Posterior vena cava (tissue), 2 donors: Measurements from ENCODE around the gene RAB4B. TPM values are rescaled to one million over a fixed set of nuclear protein-coding genes. Genes with fewer than 3 reads are reported as not detected.
"Not testable (repeated sequence)": the region's sequence is repeated elsewhere in the genome, so short reads cannot be mapped to it uniquely, and the experiment has no call there.

Experiments
- DNase-seq: peaks from one replicate; pipeline ENCODE4 v3.0.0-alpha.2; 2020; ENCODE audit warnings: low spot score
- intact Hi-C, 2 donors: fragments of 100-400 bp; cut with DNase I; formaldehyde crosslinking; loops; one replicate each; pipeline versions ENCODE4 v1.14.1 to v1.14.2; 2022 to 2023
- long read RNA-seq, 2 donors: library from polyadenylated mRNA; unstranded; transcript quantifications; one replicate each; pipeline ENCODE4 v2.0.0, GENCODE V29; 2020 to 2021
- total RNA-seq, 2 donors: library from RNA; stranded (reverse); fragmentation: NEBNext Ultra II Directional; extraction: Animal tissue kit (Norgen Biotek cat#: 25700); gene quantifications; one replicate each; pipeline ENCODE4 v1.2.1, GENCODE V29; 2021
- donor health status: DM: yes; HTN: yes; CAD: no.
- donor health status: DM: yes; HTN: yes; CAD: no.

The RAB4B gene, protein sequence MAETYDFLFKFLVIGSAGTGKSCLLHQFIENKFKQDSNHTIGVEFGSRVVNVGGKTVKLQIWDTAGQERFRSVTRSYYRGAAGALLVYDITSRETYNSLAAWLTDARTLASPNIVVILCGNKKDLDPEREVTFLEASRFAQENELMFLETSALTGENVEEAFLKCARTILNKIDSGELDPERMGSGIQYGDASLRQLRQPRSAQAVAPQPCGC
- 10 to 100 TPM; 20.5 to 24.5 TPM for total RNA-seq
- long read RNA-seq, donor 1, transcript RAB4B-201 (8 exons, 1,133 nt) = major isoform, 7 of 11 reads
- long read RNA-seq, donor 1, partial matches to known transcripts = 2 of 11 reads
- long read RNA-seq, donor 1, other reads (novel, unspliced or antisense) = 2 of 11 reads
- long read RNA-seq, donor 2, transcript RAB4B-201 (8 exons, 1,133 nt) = major isoform, 25 of 40 reads
- long read RNA-seq, donor 2, partial matches to known transcripts = 1 of 40 reads
- long read RNA-seq, donor 2, other reads (novel, unspliced or antisense) = 14 of 40 reads

DNA sequence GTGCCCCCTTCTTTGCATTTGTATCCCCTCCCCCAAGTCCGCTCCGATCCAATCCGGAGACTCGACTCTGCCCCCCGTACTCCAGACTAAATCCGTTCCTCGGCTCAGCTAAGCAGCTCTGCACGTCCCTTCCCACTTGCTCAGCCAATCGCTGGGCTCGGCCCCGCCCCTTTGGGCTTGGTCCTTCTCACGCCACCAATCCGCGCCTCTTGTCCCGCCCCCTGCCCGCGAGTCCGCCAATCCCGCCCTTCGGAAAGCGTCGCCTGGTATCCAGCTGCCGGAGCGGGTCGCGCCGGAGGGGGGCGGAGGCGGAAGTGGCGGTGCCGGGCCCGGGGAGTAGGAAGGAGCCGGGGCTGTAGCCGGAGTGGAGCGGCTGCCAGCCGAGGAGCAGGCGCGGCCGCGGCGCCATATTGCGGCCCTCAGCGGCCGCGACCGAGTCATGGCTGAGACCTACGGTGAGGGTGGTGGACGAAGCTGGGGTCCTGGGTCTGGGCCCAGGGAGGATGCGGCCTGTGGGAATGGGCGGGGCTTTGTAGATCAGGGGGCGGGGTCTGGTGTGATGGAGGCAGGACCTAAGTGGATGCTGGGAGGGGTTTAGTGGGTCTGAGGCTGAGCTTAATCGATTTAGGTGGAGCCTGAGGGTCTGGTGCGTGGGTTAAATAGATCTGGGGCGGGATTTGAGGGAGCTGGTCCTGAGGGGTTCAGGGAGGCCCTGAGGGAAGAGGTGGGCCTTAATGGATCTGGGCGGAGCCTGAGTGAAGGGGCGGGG is at the start of gene RAB4B:
Gene RAB4B (plus strand): TSS at position 311 of the 769 bp plus-strand sequence. CDS start 129 bp downstream, at position 440.
- intact Hi-C loops = no loop called here
- DNase-seq = peak; percentile 100

DNA sequence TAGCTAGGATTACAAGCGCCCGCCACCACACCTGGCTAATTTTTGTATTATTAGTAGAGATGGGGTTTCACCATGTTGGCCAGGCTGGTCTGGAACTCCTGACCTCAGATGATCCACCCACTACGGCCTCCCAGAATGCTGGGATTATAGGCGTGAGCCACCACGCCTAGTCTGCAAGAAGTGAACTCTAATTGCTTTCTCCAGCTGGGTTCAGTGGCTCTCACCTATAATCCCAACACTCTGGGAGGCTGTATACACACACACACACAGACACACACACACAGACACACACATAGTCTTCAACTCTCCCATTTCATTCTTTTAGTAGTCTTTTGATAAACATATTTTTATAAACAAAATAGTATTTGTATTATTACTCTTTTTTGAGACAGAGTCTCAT is 48.0 kb upstream of the RAB4B start:
- intact Hi-C loops, DNase-seq: not testable (repeated sequence)

DNA sequence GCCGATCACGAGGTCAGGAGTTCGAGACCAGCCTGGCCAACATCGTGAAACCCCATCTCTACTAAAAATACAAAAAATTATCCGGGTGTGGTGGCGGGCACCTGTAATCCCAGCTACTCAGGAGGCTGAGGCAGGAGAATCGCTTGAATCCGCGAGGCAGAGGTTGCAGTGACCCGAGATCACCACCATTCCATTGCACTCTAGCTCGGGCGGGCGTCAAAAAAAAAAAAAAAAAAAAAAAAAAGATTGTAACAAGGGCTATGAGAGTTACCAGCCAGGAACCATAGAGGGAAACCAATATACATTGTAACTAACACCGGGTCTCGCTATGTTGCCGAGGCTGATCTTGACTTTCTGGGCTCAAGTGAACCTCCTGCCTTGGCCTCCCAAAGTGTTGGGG is 45.7 kb upstream of the RAB4B start:
- intact Hi-C loops, DNase-seq: not testable (repeated sequence)

DNA sequence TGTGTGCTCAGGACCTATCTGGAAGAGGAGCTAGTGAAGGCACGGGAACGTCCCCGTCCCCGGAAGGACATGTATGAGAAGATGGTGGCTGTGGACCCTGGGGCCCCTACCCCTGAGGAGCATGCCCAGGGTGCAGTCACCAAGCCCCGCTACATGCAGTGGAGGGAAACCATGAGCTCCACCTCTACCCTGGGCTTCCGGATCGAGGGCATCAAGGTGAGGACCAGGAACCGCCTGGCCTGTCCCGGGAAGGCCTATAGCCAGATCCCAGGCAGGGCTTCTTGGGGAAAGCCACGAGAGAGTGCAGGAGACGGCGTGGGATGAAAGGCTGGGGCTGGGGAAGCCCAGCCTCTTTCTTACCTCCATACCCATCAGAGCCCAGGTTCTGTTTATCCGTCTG is 44.9 kb upstream of the RAB4B start:
- DNase-seq = no peak
- intact Hi-C loops = no loop called here

DNA sequence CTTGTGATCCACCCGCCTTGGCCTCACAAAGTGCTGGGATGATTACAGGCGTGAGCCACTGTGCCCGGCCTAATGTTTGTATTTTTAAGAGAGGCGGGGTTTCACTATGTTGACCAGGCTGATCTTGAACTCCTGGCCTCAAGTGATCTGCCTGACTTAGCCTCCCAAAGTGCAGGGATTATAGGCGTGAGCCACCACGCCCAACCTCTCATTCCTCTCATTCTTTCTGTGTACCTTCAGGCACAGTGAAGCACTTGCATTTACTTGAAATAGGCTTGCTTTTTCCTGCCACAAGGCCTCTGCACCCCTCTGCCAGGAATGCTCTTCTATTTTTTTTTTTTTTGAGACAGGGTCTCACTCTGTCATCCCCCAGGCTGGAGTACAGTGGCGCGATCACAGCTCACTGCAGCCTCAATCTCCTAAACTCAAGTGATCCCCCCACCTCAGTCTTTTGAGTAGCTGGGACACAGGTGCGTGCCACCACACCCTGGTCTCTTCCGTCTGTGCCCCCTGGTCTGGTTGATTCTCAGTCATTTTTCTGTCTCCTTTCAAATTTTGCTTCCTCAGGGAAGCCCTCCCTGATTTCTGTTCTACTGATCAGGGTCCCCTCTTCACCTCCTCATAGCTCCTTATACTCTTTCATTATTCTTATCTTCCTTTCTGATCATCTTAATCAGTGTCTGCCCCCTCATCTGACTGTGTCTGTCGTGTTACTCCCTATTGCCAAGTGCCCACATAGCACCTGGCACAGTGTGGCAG is 42.9 kb upstream of the RAB4B start:
- DNase-seq = no peak
- intact Hi-C loops = no loop called here

DNA sequence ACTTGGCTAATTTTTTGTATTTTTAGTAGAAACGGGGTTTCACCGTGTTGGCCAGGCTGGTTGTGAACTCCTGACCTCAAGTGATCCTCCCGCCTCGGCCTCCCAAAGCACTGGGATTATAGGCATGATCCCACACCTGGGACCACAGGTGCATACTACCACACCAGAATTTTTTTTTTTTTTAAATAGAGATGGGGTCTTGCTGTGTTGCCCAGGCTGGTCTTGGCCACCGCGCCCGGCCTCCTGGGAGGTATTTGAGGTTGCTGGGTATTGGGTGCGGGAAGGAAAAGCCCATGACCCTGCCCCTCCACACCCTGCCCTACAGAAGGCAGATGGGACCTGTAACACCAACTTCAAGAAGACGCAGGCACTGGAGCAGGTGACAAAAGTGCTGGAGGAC is 41.4 kb upstream of the RAB4B start:
- DNase-seq = no peak

DNA sequence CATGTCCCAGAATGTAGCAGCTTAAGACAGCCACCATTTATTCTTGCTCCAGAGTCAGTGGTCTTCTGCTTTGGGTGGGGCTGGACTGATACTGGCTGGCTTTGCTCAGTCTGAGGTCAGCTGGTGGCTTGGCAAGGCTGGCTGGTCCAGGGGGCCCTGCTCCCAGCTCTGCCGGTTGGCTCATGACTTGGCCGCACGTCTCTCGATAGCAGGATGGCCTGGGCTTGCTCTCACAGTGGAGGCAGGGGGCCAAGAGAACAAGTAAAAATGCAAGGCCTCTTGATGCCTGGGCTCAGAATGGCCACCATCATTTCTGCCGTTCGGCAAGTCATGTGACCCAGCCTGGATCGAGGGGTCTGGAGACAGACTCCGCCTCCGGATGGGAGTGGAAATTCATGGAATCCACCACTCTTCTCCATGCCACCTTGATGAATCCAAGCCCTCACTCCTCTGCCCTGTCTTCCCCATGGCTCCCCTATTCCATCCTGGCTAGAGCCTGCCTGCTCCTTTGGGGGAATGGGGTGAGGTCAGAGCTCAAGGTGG is 40.9 kb upstream of the RAB4B start:
- intact Hi-C loops = no loop called here
- DNase-seq = peak; percentile 84

More for the DNA sequence above, 41.4 kb upstream of the RAB4B start:
- intact Hi-C loops = loop anchor here in 1 of 2 donors (1.0 kb wide), 1 partner anchor 35 kb away; no protein-coding TSS in a partner anchor

DNA sequence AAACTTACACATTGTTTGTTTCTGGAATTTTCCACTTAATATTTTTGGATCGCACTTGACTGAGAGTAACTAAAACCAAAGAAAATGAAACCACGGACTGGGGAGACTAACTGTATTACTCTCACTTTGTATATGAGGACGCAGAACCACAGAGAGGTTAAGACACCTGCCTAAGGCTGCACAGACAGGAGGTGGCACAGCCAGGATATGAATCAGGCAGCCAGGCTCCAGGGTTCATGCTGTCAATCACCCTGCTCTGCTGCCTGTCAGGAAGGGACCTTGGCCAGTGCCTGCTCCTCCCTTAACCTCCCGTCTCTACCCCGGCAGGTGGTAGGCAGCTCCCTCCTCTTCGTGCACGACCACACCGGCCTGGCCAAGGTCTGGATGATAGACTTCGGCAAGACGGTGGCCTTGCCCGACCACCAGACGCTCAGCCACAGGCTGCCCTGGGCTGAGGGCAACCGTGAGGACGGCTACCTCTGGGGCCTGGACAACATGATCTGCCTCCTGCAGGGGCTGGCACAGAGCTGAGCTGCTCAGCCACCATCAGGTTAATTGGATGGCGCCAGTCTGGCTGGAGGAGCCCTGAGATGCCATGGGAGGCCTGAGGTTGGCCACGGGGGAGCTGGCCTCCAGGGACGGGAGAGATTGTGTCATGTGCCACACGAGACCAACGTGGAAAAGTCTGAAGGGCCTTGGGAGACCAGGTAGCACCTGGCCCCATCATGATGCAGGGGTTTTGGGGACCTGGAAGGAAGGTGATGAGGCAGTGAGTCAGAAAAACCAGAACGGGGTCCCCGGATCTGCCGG is 38.8 kb upstream of the RAB4B start:
- DNase-seq = no peak
- intact Hi-C loops = no loop called here

DNA sequence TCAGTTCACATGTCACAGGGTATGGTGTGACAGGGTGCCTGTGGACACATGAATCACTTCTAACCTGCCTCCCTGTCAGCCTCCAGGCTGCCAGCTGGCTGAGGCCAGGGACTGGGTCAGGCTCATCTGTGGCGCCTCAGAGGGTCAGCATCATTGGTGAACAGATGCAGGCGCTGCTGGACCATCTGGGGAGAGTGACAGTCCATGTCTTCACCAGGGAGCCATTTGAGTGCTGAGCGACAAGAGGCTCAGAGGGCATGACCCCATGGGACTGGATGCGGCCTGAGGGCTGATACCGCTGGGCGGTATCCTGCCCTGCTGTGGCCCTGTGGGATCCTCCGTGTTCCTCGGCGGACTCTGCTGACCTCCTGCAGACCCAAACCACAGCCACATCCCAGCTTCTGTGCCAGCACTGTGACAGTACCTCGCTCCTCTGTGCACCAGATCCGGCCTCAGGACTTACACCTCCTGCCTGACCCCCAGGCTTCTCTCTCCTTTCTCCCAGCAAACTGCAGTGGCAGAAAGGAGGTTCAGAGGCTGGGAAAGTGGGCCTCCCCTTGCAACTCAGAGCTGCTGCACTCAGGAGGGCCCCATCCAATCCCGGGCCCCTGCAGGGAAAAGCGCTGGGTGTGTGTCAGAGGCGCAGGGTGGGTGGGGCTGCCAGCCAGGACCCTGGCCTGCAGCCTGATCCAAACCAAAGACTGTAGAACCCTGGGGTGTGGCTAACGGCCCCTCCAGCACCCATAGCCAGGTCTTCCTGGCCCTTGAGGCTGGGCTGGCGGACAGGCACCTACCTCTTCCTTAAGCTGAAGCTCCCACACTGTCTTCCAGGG is 38.0 kb upstream of the RAB4B start:
- DNase-seq = no peak
- intact Hi-C loops = no loop called here

DNA sequence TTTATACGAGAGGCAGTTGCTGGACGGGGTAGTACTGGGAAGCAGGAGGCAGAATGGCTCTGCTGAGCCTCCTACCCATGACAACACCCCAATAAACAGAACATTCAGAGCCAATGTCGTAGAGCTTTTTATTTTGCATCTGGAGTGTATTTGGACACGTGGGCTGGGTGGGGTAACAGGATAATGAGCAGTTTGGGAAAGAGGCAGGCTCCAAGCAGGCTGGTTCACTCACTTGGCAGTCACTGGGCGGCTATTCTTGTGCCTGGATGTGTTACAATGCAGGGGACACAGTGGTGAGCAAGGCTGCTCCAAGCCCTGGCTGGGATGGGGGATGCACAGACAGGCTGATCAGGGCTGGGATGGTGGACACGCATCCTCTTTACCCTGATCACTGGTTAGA is 37.3 kb upstream of the RAB4B start:
- intact Hi-C loops = no loop called here
- DNase-seq = no peak

DNA sequence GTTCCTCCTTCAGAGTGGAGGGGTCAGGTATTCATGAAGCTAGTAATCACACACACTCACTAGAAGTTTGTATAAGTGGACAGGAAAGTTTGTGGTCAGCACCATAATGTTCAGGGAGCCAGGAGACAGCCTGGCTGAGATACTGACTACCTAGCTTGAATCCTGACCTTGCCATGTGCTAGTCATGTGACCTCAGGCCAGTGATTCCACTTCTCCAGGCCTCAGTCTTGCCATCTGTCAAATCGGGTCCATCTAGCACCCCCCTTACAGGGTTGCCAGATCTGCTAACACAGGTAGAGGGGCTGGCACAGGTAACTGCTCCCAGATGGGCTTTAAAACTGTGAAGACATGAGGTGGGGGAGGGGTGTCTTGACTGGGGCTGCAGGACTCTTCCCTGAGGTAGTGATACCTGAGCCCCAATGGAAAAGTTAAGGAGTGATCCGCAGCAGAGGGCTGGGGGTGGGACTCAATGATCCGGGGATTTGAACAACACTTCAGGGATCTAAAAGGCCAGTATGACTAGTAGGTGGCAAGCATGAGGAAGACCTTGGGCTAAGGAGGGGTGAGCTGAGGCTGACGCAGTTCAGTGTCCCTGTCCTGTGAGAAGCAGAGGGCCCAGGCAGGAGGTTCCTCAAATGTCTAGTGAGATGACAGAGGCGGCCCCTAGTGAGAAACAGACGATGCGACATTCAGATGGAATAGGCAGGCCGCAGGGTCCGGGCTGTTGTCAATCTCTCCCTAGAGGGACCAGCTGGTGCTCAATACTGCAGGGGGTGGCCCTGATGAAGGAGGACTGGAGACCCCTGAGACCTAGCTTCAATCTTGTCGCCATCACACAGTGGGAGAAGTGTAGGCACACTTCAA is 36.3 kb upstream of the RAB4B start:
- intact Hi-C loops = no loop called here
- no peak for DNase-seq

DNA sequence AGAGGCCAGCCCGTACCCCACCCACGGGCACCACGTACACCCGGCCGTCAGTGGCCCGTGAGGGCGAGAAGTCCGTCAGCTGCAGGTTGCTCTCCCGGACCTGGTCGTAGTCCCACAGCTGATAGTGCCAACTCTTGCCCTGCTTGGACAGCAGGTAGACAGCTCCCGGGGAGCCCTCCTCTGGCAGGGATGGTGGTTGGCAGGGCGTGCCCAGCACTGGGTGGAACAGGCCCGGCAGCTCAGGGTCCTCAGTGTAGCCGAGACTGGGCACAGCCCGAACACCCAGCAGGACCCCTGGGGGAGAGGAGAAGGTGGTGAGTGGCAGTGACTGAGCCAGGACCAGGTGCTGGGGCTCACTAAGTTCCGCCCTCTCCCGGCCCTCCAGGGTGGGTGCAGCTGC is 35.6 kb upstream of the RAB4B start:
- intact Hi-C loops = no loop called here
- DNase-seq = no peak

DNA sequence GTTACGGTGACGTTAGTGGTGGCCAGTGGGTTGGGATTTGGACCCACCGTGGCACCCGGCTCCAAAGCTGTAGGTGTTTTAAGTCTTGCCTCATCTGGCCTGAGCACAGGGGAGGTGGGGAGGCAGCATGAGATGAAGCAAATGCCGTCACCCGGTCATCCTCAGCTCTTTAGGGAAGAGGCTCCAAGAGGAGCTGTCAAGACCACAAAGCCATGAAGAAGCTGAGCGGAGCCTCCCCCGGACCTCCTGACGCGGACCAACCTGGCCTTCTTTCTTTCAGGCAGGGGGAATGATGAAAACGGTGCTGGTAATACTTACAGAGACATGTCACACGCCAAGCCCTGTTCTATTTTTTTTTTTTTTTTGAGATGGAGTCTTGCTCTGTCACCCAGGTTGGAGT is 35.2 kb upstream of the RAB4B start:
- DNase-seq = no peak
- intact Hi-C loops = loop anchor here in 1 of 2 donors (1.0 kb wide), 1 partner anchor 70 kb away; no protein-coding TSS in a partner anchor

DNA sequence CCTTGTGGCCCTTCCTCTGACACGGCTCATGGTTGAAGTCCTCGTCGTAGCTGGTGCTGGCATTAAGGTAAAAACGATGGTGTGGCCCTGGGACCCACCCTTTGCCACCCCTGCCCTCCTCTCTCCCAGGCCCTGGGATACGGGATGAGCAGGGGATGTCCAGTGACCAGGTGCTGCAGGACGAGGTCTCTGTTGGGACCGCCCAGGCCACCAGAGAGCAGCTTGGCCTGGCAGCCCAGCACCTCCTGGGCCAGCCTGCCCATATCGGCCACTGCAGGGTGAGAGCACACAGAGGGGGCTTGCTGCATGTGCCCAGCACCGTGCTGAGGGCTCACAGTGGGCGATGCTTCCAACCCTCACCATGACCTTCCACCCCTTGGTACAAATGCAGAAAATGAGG is 34.1 kb upstream of the RAB4B start:
- DNase-seq = no peak
- intact Hi-C loops = loop anchor here in 1 of 2 donors (1.0 kb wide), 1 partner anchor 69 kb away; no protein-coding TSS in a partner anchor

DNA sequence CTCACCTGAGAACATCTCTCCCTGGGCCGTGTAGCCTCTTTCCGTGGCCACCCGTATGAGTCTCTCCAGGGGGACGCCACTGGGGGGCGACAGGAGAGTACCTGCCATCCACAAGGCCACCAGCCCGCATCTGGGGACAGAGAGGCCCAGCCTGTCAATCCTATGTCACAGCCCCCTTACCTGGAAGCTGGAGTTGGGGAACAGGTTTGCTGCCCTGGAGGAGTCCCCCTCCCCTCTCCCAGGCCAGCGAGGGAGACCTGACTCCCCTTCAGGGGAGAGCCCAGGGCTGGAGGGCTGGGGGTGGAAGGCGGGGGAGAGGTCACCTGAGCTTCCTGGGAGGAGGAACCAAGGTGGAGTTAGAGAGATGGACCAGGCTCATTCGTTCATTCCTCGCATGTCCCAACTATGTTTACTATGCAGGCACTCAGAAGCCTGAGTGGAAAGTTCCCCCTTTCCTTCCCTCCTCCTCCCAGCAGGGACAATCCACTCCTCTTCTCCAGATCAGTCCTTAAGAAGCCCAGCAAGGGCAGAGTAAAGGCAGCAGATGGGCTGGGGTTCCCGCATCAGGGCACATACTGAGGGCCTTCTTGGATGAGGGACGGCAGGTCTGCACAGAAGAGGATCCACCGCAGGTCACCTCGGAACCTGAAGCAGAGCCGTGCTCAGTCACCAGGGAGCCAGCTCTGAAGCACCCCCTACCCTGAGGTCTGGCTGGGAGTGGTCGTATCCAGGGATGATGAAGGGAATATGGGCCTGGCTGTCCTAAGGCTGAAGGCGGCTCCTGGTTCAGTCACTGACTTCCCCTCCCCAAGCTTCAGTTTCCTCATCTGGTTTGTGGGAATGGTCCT is 33.3 kb upstream of the RAB4B start:
- DNase-seq = no peak
- intact Hi-C loops = no loop called here

DNA sequence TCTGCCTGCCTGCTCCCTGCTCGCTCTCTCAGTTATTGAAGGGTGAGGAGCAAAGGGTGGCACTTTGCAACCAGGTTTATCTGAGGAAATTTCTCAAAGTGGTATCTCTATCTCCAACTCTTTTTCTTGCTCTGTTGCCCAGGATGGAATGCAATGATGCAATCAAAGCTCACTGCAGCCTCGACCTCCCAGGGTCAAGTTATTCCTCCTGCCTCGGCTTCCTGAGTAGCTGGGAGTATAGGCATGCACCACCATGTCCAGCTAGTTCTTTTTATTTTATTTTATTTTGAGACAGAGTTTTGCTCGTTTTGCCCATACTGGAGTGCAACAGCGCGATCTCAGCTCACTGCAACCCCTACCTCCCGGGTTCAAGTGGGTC is 32.7 kb upstream of the RAB4B start:
- intact Hi-C loops = no loop called here
- no peak for DNase-seq
